GM19351 (cell line): Measurements from ENCODE around the gene RPL27.

Experiments
- ATAC-seq: cut with Tn5 transposase; IDR thresholded peaks from one replicate; pipeline ENCODE4 v1.9.1; 2021; ENCODE audit warnings: mild to moderate bottlenecking, moderate library complexity; ENCODE audit not compliant: unreplicated experiment

RPL27 gene

GRCh38 chr17:43020789-43021740 lies 22.8 kb downstream of the RPL27 start:
- ATAC-seq, result no peak

- ATAC-seq, result no peak
These were observed 23.7 kb downstream of the RPL27 start, which contains the start of gene VAT1 for GRCh38 chr17:43021741-43022512. TSS of gene VAT1 (minus strand) at chr17:43022385. CDS start at chr17:43022322, 63 bp downstream.

GRCh38 chr17:43024407-43025289 lies 26.4 kb downstream of the RPL27 start, which contains the start of gene RND2:
TSS of gene RND2 (plus strand) at chr17:43025231. CDS start at chr17:43025348, 117 bp downstream.
- ATAC-seq, result peak; percentile 54

DNA sequence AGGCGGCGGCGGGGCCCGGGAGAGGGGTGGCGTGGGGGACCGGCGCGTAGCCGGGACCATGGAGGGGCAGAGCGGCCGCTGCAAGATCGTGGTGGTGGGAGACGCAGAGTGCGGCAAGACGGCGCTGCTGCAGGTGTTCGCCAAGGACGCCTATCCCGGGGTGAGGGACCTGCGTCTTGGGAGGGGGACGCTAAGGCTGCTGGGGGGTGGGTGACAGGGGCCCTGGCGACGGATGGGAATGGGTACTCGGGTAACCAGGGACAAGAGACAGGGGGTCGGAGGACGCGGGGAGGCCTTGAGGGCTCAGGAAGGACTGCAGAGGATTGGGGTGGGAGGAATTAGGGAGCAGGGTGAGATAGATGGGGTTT lies 27.1 kb downstream of the RPL27 start:
- ATAC-seq, result no peak

- ATAC-seq, result no peak
These were observed 27.7 kb downstream of the RPL27 start for GRCh38 chr17:43025766-43026537.

GRCh38 chr17:43026595-43026994 lies 28.4 kb downstream of the RPL27 start:
- ATAC-seq, result no peak

DNA sequence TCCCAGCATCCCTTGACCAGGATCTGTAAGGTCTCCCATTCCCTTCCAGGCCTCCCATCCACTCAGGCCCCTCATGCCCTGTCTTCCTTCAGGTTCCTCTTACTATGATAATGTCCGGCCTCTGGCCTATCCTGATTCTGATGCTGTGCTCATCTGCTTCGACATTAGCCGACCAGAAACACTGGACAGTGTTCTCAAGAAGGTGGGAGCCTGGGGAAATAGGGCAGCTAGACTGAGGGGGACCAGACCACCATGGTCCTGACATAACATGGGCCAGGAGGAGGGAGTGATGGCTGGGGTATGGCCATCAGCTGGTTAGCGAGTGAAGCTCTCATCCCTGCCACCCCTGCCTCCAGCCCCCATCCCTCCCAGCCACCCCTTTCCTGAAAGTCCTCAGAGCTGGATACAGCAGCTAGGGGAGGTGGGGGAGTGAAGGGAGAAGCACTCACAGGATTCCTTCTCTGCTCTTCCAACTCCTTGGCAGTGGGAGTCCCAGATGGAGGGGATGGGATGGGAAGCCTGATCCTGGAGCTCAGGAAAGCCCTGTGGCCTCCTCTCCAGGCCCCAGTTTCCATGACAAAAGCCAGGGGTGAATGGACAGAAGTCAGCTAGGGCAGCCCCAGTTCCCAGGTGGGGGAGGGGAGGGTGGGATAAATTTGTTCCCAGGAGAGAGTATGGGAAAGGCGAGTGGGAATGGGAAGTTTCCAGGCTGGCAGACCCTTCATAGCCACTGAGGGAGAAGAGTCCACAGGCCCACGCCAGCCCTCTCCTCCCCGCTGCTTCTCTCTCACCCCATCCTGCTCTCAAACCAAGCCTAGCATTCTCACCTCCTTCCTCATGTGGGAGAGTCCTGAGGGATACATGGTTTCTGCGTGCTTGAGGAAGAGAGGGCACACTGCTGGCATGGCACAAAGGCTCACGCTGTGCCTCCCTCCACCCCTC lies 29.1 kb downstream of the RPL27 start:
- no peak for ATAC-seq

- ATAC-seq, result no peak
These were observed 30.1 kb downstream of the RPL27 start for GRCh38 chr17:43028221-43028861.

DNA sequence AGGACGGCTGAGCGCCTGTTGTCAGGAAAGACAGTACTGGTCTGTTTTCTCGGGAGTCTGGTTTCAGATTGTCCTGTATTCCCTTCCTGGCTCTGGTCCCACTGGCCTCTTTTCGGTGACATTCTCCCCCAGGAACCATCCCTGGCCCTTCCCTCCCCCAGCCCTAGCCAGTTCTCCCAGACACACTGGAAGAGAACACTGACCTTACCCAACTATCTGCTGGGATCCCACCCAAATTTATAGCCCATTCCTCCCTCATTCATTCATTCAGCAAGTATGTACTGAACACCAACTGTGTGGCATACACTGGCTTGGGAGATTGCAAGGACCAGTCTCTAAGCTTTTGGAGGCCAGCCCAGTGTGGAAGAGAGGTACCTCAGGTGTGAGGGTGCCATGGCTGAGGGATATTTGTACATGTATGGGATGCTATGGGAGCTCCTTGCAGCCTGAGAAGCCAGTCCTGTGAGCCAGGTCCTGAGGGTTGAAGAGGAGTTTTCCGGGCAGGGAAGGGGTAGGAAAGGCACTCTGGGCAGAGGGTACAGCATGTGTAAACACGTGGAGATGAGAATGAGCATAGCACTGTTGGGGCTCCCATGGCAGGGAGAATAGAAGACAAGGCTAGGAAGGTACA lies 32.0 kb downstream of the RPL27 start:
- no peak for ATAC-seq

- no peak for ATAC-seq
These were observed 33.4 kb downstream of the RPL27 start for GRCh38 chr17:43031666-43032065.

DNA sequence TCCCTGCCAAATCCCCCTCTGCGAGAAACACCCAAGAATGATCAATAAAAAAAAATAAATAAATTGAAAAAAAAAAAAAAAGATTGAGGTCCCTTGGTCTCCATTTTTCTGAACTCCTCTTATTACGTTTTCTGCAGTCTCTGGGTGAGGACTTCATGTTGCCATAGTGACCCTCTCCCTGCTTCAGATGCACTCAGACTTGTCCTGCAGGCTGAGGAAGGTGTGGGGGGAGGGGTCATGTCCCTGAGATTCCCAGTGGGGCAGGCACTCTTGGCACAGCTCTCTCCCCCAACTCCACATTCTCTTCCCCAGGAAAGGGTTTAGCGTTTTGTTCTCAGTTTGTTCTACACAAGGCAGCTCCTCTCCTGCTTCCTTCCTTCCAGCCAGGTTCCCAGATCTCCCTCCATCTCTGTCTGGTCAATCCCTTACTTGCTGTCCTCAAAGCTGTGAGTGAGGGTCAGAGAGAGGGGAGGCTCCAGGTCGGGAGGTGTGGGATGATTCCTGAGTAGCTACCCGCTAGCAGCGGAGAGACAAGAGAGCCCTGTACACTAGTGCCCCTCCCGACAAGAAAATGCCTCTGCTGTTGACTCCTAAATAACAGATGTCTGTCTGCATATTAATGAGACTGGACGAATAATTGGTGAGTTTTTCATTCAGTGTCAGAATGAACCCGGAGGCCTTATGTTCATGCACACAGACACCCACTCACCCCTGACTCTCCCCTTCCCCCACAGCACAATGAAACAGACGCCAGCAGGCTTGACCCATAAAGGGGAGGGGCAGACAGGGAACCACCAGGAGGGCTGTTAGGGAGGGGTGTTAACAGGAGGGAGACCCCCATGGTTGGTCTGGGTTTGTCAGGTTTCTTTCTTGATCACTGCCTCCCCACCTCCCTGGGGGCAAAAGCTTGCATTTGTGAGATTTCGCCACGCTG lies 36.0 kb downstream of the RPL27 start:
- no peak for ATAC-seq

DNA sequence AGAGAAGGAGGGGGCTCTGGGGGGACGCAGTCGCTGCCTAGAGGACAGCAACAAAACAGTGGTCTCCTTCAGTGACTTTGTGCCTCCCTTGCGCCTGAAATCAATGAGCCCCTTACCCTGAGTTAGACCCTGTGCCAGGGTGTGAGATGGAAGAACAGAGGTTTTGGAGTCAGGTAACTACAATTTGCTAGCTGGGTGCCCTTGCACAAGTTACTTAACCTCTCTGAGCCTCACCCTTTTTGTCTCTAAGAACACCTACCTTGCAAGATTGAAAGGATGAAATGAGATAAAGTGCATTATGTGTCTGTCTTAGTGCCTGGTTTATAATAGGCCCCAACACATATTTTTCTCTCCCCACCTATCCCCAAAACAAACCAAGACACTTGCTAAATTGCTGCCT lies 36.7 kb downstream of the RPL27 start:
- no peak for ATAC-seq

GRCh38 chr17:43039646-43040045 lies 41.4 kb downstream of the RPL27 start:
- ATAC-seq, result no peak

DNA sequence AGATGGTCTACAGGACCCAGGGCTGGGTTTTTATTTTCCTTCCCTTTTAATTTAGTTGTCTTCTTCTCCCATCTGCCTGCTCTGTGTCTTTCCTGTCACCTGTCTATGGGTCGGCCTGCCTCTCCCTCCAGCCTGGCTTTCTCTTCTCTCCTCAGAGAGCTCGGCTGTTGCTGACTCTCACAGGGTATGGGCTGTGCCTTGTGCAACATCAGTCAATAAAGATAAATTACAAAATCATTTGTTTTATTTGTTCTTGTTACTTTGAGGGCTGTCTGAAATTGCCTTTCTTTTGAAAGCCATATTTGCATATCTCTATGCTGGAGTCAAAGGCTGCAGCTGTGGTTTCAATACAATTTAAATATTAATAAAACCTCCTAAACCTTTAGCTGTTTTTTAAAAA lies 42.4 kb downstream of the RPL27 start:
- no peak for ATAC-seq

GRCh38 chr17:43042025-43042628 lies 43.9 kb downstream of the RPL27 start:
- no peak for ATAC-seq

- no peak for ATAC-seq
These were observed 45.1 kb downstream of the RPL27 start for GRCh38 chr17:43043307-43043706.
